ENCODE results near the gene TRIM25. TPM values are rescaled to one million over a fixed set of nuclear protein-coding genes. Genes with fewer than 3 reads are reported as not detected.

The TRIM25 gene
- total and polyA plus RNA-seq, 5 donors from 2014 or later, result 4.6 to 58.3 (median 5.9) TPM

DNA sequence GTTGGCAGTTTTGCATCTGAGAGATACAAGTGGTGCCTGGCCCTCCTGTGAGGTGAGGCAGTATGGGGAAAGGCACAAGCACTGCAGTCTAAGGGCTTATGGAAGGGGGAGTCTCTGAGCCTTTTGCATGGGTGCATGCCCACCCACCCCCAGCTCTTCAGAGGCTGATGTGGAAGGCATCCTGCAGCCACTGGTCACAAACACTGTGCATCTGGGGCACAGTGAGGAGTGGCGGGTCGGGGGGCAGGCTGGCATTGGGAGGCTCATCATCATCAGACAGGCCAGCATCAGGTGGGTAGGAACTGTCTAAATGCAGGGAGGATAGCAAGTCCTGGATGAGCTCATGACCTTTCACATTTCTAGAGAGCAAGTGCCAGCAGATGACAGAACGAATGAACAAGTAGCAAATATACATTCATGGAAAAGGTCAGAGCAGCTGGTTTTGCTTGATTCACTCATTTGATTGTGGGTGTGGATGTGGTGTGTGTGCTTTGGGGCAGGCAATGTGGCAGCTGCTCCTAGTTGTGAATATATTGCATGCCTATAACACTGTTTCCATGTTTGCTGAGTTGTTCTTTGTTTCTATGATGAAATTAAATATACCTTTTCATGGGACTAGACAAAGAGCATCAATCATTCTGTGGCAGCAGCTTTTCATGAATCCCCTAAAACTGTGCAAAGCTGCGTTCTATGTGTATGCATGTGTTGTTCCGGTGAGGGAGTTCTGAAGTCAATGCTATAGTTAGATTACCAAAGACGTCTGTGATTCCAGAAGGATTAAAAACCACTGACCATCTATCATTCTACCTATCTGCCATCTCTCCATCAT lies 29.2 kb downstream of the TRIM25 start:
- no peak for ATAC-seq (ENCODE audit: low read depth in 2 of 2)
- H3K27ac ChIP-seq (ENCODE audit: insufficient read depth, low read length, poor library complexity, severe bottlenecking), result no peak overlapping the region

DNA sequence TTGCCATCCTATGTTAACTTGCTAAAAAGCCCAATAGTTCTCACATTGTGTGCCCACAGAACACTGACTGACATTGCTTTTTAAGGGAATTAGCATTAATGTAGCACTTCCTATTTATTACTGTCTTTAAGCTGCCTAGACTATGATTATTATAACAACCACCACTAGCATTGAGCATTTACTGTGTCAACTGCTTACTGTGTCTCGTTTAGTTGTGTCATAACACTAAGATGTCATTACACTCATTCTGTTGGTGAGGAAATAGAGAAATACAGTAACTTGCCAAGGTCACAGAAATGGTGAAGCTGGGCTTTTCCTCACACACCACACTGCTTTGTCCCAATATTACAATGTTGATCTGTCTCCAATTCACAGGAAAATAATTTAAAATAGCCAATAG lies 30.2 kb downstream of the TRIM25 start:
- Mint-ChIP-seq H3K36me3 (peaks cover 20% of the 10 kb centered on the region), H3K27ac (peak overlapping the region in 1 of 3 donors; percentile 69), H3K4me1 (peaks cover 0 to 5% (median 0%) of the 10 kb centered on the region in 4 donors), H3K9me3 (peaks cover 0 to 16% (median 2%) of the 10 kb centered on the region in 7 donors), H3K4me3 (no peak overlapping the region), H3K27me3 (no peaks in the 10 kb centered on the region)
- Histone ChIP-seq H3K27ac (ENCODE audit: insufficient read depth, low read length, poor library complexity, severe bottlenecking) (no peak overlapping the region), H3K4me3 (ENCODE audit: low read depth, low read length) (no peak overlapping the region), H3K9me3 (ENCODE audit: control insufficient read depth in 2 of 2, low read length in 2 of 2) (peaks cover 9 to 11% of the 10 kb centered on the region in 2 experiments), H3K36me3 (ENCODE audit: control insufficient read depth, insufficient read depth, low read length) (peaks cover 23% of the 10 kb centered on the region), H3K27me3 (ENCODE audit: control insufficient read depth, insufficient read depth, low read length) (no peaks in the 10 kb centered on the region), H3K4me1 (ENCODE audit: control insufficient read depth, insufficient read depth, low read length, poor library complexity, severe bottlenecking) (no peaks in the 10 kb centered on the region)
- ATAC-seq (ENCODE audit: low read depth in 2 of 2) (no peak), DNase-seq (no peak)

More for the DNA sequence above, 29.2 kb downstream of the TRIM25 start:
- H3K36me3 ChIP-seq (ENCODE audit: control insufficient read depth, insufficient read depth, low read length), result peaks cover 32% of the 10 kb centered on the region
- Mint-ChIP-seq H3K36me3 (peaks cover 23% of the 10 kb centered on the region), H3K9me3 (peaks cover 0 to 18% (median 2%) of the 10 kb centered on the region in 7 donors), H3K27me3 (no peaks in the 10 kb centered on the region), H3K27ac (peak overlapping the region in 1 of 3 donors; percentile 70), H3K4me3 (no peak overlapping the region), H3K4me1 (peaks cover 0 to 5% (median 0%) of the 10 kb centered on the region in 4 donors)
- no peak for DNase-seq
- no peak overlapping the region for H3K4me3 ChIP-seq (ENCODE audit: low read depth, low read length)
- peaks cover 13 to 14% of the 10 kb centered on the region in 2 experiments for H3K9me3 ChIP-seq (ENCODE audit: control insufficient read depth in 2 of 2, low read length in 2 of 2)
- no peaks in the 10 kb centered on the region for H3K27me3 ChIP-seq (ENCODE audit: control insufficient read depth, insufficient read depth, low read length)
- H3K4me1 ChIP-seq (ENCODE audit: control insufficient read depth, insufficient read depth, low read length, poor library complexity, severe bottlenecking), result no peaks in the 10 kb centered on the region

DNA sequence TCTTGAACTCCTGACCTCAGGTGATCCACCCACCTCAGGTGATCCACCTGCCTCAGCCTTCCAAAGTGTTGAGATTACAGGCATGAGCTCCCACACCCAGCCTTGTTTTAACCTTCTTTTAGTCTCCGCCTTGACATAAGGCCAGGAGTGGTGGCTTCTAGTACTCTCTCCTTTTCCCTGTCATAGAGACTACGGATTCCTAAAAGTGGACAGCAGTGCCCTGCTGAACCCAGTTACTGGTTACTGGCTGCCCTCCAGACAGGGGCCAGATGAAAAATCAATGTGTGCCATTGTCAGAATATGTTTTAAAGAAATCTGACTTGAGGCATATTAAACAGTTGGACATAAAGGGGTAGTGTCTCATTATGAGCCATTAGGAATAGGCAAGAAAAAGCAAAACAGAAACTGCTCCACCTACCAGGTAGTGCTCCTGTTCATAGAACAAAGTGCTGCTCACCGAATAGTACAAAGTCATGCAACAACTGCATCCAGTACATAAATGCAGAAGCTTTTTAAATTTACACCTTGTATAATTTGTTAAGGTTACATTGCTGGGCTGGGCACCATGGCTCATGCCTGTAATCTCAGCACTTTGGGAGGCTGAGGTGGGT lies 32.1 kb downstream of the TRIM25 start:
- peaks cover 5% of the 10 kb centered on the region for H3K36me3 Mint-ChIP-seq
- H3K27me3 Mint-ChIP-seq, result peaks cover 2% of the 10 kb centered on the region
- no peak overlapping the region for H3K4me3 Mint-ChIP-seq
- peaks cover 0 to 1% (median 0%) of the 10 kb centered on the region in 7 donors for H3K9me3 Mint-ChIP-seq
- H3K4me3 ChIP-seq (ENCODE audit: low read depth, low read length), result no peak overlapping the region
- DNase-seq (no peak), ATAC-seq (ENCODE audit: low read depth in 2 of 2) (no peak)
- peaks cover 6% of the 10 kb centered on the region for H3K36me3 ChIP-seq (ENCODE audit: control insufficient read depth, insufficient read depth, low read length)
- H3K27ac ChIP-seq (ENCODE audit: insufficient read depth, low read length, poor library complexity, severe bottlenecking), result no peak overlapping the region
- H3K4me1 Mint-ChIP-seq, result peaks cover 0 to 8% (median 4%) of the 10 kb centered on the region in 4 donors
- H3K27me3 ChIP-seq (ENCODE audit: control insufficient read depth, insufficient read depth, low read length), result no peaks in the 10 kb centered on the region
- H3K27ac Mint-ChIP-seq, result no peak overlapping the region
- no peaks in the 10 kb centered on the region for H3K9me3 ChIP-seq (ENCODE audit: control insufficient read depth in 2 of 2, low read length in 2 of 2)
- H3K4me1 ChIP-seq (ENCODE audit: control insufficient read depth, insufficient read depth, low read length, poor library complexity, severe bottlenecking), result no peaks in the 10 kb centered on the region

DNA sequence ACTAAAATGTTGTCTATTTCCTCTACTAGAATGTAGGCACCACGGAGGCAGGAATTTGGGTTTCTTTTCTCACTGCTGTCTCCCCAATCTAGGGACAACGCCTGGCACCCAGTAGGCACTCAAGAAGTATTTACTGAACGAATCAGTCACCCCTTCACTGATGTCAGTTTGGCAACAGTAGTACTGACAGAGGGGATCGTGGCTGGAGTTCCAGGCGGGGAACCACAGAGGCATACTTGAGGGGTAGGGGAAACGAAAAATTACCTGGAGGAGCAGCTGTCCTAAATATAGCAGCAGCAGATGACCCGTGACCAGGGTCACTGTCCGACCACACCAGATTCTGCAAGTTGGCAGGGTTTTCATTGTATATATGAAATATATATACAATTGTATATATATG lies 33.3 kb downstream of the TRIM25 start:
- Mint-ChIP-seq H3K27ac (no peak overlapping the region), H3K4me3 (no peak overlapping the region), H3K9me3 (peaks cover 0 to 3% (median 0%) of the 10 kb centered on the region in 7 donors), H3K36me3 (no peaks in the 10 kb centered on the region), H3K27me3 (peaks cover 4% of the 10 kb centered on the region), H3K4me1 (peaks cover 0 to 5% (median 4%) of the 10 kb centered on the region in 4 donors)
- Histone ChIP-seq H3K36me3 (ENCODE audit: control insufficient read depth, insufficient read depth, low read length) (no peaks in the 10 kb centered on the region), H3K27ac (ENCODE audit: insufficient read depth, low read length, poor library complexity, severe bottlenecking) (no peak overlapping the region), H3K4me3 (ENCODE audit: low read depth, low read length) (no peak overlapping the region), H3K27me3 (ENCODE audit: control insufficient read depth, insufficient read depth, low read length) (no peaks in the 10 kb centered on the region), H3K4me1 (ENCODE audit: control insufficient read depth, insufficient read depth, low read length, poor library complexity, severe bottlenecking) (no peaks in the 10 kb centered on the region), H3K9me3 (ENCODE audit: control insufficient read depth in 2 of 2, low read length in 2 of 2) (no peaks in the 10 kb centered on the region)
- DNase-seq (no peak), ATAC-seq (ENCODE audit: low read depth in 2 of 2) (no peak)

DNA sequence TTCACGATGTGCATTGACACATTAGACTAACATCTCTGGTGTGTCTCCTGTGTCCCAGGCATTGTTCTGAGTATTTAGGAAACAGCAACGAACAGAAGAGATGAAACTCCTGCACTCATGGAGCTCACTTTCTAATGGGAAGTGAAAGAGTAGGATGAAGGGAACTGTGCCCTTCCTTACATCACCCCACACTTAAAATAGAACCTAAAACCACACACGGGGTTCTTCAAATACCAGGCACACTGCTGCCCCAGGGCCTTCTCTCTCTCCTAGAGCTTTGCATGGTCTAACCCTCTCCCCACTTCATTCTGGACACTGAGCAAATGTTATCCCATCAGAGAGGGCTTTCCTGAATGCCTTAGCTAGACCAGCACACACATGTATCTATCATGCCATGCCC lies 33.7 kb downstream of the TRIM25 start:
- no peaks in the 10 kb centered on the region for H3K4me1 ChIP-seq (ENCODE audit: control insufficient read depth, insufficient read depth, low read length, poor library complexity, severe bottlenecking)
- Mint-ChIP-seq H3K9me3 (peaks cover 0 to 1% (median 0%) of the 10 kb centered on the region in 7 donors), H3K27me3 (peaks cover 4% of the 10 kb centered on the region), H3K36me3 (no peaks in the 10 kb centered on the region), H3K4me1 (peaks cover 0 to 5% (median 2%) of the 10 kb centered on the region in 4 donors), H3K4me3 (no peak overlapping the region), H3K27ac (no peak overlapping the region)
- no peaks in the 10 kb centered on the region for H3K27me3 ChIP-seq (ENCODE audit: control insufficient read depth, insufficient read depth, low read length)
- H3K4me3 ChIP-seq (ENCODE audit: low read depth, low read length), result no peak overlapping the region
- no peaks in the 10 kb centered on the region for H3K9me3 ChIP-seq (ENCODE audit: control insufficient read depth in 2 of 2, low read length in 2 of 2)
- ATAC-seq (ENCODE audit: low read depth in 2 of 2) (no peak), DNase-seq (no peak)
- H3K27ac ChIP-seq (ENCODE audit: insufficient read depth, low read length, poor library complexity, severe bottlenecking), result no peak overlapping the region
- no peaks in the 10 kb centered on the region for H3K36me3 ChIP-seq (ENCODE audit: control insufficient read depth, insufficient read depth, low read length)

DNA sequence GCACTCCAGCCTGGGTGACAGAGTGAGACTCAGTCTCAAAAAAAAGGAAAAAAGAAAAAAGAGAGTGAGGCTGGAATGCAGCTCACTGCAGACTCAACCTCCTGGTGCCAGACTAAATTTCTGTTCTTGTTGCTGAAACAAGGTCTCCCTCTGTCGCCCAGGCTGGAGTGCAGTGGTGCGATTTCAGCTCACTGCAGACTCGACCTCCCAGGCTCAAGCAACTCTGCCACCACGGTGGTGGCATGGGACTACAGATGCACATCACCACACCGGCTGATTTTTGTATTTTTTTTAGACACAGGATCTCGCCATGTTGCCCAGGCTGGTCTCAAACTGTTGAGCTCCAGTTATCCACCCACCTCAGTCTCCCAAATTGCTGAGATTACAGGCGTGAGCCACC lies 34.6 kb downstream of the TRIM25 start:
- Histone ChIP-seq H3K4me1 (ENCODE audit: control insufficient read depth, insufficient read depth, low read length, poor library complexity, severe bottlenecking) (no peaks in the 10 kb centered on the region), H3K27ac (ENCODE audit: insufficient read depth, low read length, poor library complexity, severe bottlenecking) (no peak overlapping the region), H3K36me3 (ENCODE audit: control insufficient read depth, insufficient read depth, low read length) (no peaks in the 10 kb centered on the region), H3K9me3 (ENCODE audit: control insufficient read depth in 2 of 2, low read length in 2 of 2) (no peaks in the 10 kb centered on the region), H3K27me3 (ENCODE audit: control insufficient read depth, insufficient read depth, low read length) (no peaks in the 10 kb centered on the region), H3K4me3 (ENCODE audit: low read depth, low read length) (no peak overlapping the region)
- peaks cover 0 to 1% (median 0%) of the 10 kb centered on the region in 7 donors for H3K9me3 Mint-ChIP-seq
- ATAC-seq (ENCODE audit: low read depth in 2 of 2) (no peak), DNase-seq (no peak)
- no peak overlapping the region for H3K4me3 Mint-ChIP-seq
- peak overlapping the region in 1 of 3 donors; percentile 38 for H3K27ac Mint-ChIP-seq
- peaks cover 6% of the 10 kb centered on the region for H3K27me3 Mint-ChIP-seq
- no peaks in the 10 kb centered on the region for H3K36me3 Mint-ChIP-seq
- peaks cover 0 to 5% (median 2%) of the 10 kb centered on the region in 4 donors for H3K4me1 Mint-ChIP-seq

DNA sequence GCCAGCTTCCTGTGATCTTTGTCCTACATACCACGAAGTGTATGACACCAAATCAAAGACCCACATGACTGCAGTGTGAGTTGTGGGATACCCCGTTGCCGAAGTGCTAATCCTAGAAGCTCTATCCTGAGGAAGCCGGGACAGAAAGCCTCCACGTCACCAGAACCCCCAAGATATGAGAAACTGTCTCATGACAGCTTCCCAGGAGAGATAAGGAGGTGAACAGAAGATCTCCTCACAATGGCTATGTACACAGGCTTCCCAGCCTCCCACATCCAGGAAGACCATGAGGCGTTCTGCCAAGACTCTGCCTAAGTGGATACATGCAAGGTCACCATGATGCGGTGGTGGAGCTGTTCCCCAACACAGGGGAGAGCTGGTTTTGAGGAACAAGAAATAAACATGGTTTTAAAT lies 37.1 kb downstream of the TRIM25 start:
- Histone ChIP-seq H3K27me3 (ENCODE audit: control insufficient read depth, insufficient read depth, low read length) (no peaks in the 10 kb centered on the region), H3K27ac (ENCODE audit: insufficient read depth, low read length, poor library complexity, severe bottlenecking) (no peak overlapping the region), H3K4me3 (ENCODE audit: low read depth, low read length) (no peak overlapping the region), H3K36me3 (ENCODE audit: control insufficient read depth, insufficient read depth, low read length) (no peaks in the 10 kb centered on the region), H3K9me3 (ENCODE audit: control insufficient read depth in 2 of 2, low read length in 2 of 2) (no peaks in the 10 kb centered on the region), H3K4me1 (ENCODE audit: control insufficient read depth, insufficient read depth, low read length, poor library complexity, severe bottlenecking) (no peaks in the 10 kb centered on the region)
- Mint-ChIP-seq H3K36me3 (no peaks in the 10 kb centered on the region), H3K4me1 (peaks cover 0 to 5% (median 2%) of the 10 kb centered on the region in 4 donors), H3K27me3 (peaks cover 17% of the 10 kb centered on the region), H3K4me3 (no peak overlapping the region), H3K27ac (no peak overlapping the region), H3K9me3 (peaks cover 0 to 1% (median 0%) of the 10 kb centered on the region in 7 donors)
- DNase-seq (no peak), ATAC-seq (ENCODE audit: low read depth in 2 of 2) (no peak)

All from CD4-positive, CD25-positive, alpha-beta regulatory T cell (primary cell).